Aorta (tissue), 5 donors: Measurements from ENCODE around the gene KIF18A. TPM values are rescaled to one million over a fixed set of nuclear protein-coding genes. Genes with fewer than 3 reads are reported as not detected.
A peak's percentile ranks its signal among the peaks of the same experiment; 100 is the strongest.

Experiments used
- ATAC-seq: fragments of 200-7000 bp; cut with Tn5 transposase; one replicate; pipeline ENCODE4 v1.9.1; 2022; ENCODE audit warnings: moderate library complexity; ENCODE audit not compliant: low FRiP score
- DNase-seq, 2 donors: peaks; one replicate each; pipeline ENCODE4 v3.0.0-alpha.2; 2020
- H3K27ac ChIP-seq, 2 donors: one replicate each; pipeline ENCODE4 v1.5.1; 2013; ENCODE audit warnings: low read length in 2 of 2, mild to moderate bottlenecking in 2 of 2, moderate library complexity in 2 of 2, control low read depth in 1 of 2, inconsistent platforms in 1 of 2, low read depth in 1 of 2
- H3K27me3 ChIP-seq, 2 donors: one replicate each; pipeline ENCODE4 v1.6.1; 2013; ENCODE audit warnings: control low read depth in 1 of 2, low read length in 1 of 2, mild to moderate bottlenecking in 1 of 2, moderate library complexity in 1 of 2; ENCODE audit not compliant: insufficient read depth in 2 of 2, control insufficient read depth in 1 of 2
- H3K36me3 ChIP-seq, 2 donors: one replicate each; pipeline ENCODE4 v1.6.1; 2013; ENCODE audit warnings: control low read depth in 1 of 2, low read length in 1 of 2, mild to moderate bottlenecking in 1 of 2; ENCODE audit not compliant: insufficient read depth in 2 of 2, control insufficient read depth in 1 of 2
- H3K4me1 ChIP-seq, 2 donors: one replicate each; pipeline ENCODE4 v1.6.1; 2013; ENCODE audit warnings: low read length in 2 of 2, control low read depth in 1 of 2, mild to moderate bottlenecking in 1 of 2, moderate library complexity in 1 of 2; ENCODE audit not compliant: insufficient read depth in 2 of 2, control insufficient read depth in 1 of 2
- H3K4me3 ChIP-seq, 2 donors: one replicate each; pipeline ENCODE4 v1.5.1; 2013; ENCODE audit warnings: low read length in 2 of 2, control low read depth in 1 of 2, mild to moderate bottlenecking in 1 of 2
- H3K9me3 ChIP-seq: one replicate; pipeline ENCODE4 v1.6.1; 2013; ENCODE audit warnings: mild to moderate bottlenecking, low read length; ENCODE audit not compliant: control insufficient read depth
- WGBS, 2 donors: extraction: QIAGEN DNeasy Blood & Tissue Kit; methylation state at CpG; one replicate each; pipeline ENCODE4 v1.1.7; 2013; 5-methylcytosine and 5-hydroxymethylcytosine counted together
- intact Hi-C, 2 donors: fragments of 100-400 bp; cut with DNase I; formaldehyde crosslinking; loops; one replicate each; pipeline versions ENCODE4 v1.14.2 to v1.15.0; 2022
- polyA plus RNA-seq, 2 donors: library from polyadenylated mRNA; stranded (reverse); fragments of 200-250 nt; gene quantifications; one replicate each; pipeline ENCODE4 v1.2.3, GENCODE V29; 2013
- total RNA-seq, 2 donors: library from RNA; stranded (reverse); fragmentation: NEBNext Ultra II Directional; extraction: Animal tissue kit (Norgen Biotek cat#: 25700); gene quantifications; one replicate each; pipeline ENCODE4 v1.2.1, GENCODE V29; 2021
- donor health status: healthy with polysubstance abuse.
- donor health status: Bipolar disorder and iron deficiency.
- donor health status: DM: no; HTN: no; CAD: no.
- donor health status: DM: no; HTN: no; CAD: no.
- donor health status: DM: yes; HTN: yes; CAD: no.

KIF18A gene
- total and polyA plus RNA-seq, 4 donors: 0.05 to 1.0 (median 0.74) TPM

- Histone ChIP-seq H3K4me1 (peaks cover 0 to 2% of the 10 kb centered on the region in 2 donors), H3K36me3 (no peaks in the 10 kb centered on the region), H3K27me3 (no peaks in the 10 kb centered on the region), H3K4me3 (peak overlapping the region; percentile 66 to 98), H3K9me3 (no peaks in the 10 kb centered on the region), H3K27ac (peak overlapping the region; percentile 71 to 73)
- intact Hi-C loops: loop anchor here in 1 of 2 donors (5.0 kb wide), 1 partner anchor 456 kb away; no protein-coding TSS in a partner anchor
- DNase-seq: no peak
- no peak for ATAC-seq
Observed at GRCh38 chr11:28110821-28111200, 2.9 kb upstream of the KIF18A start.

- Histone ChIP-seq H3K4me1 (peaks cover 0 to 2% of the 10 kb centered on the region in 2 donors), H3K4me3 (peak overlapping the region; percentile 66 to 98), H3K27me3 (no peaks in the 10 kb centered on the region), H3K9me3 (no peaks in the 10 kb centered on the region), H3K36me3 (no peaks in the 10 kb centered on the region), H3K27ac (peak overlapping the region; percentile 73 to 92)
- intact Hi-C loops: loop anchor here in 1 of 2 donors (5.0 kb wide), 1 partner anchor 457 kb away; no protein-coding TSS in a partner anchor
- DNase-seq: peak; percentile 83 to 89
- peak; percentile 70 for ATAC-seq
- WGBS, 2 donors: 0 to 1% methylated on average over 30 to 31 of the region's 31 CpGs
Observed at GRCh38 chr11:28110108-28110820, 2.3 kb upstream of the KIF18A start.

GRCh38 chr11:28108958-28109357 is 1.0 kb upstream of the KIF18A start:
- H3K4me1 ChIP-seq: peaks cover 0 to 2% of the 10 kb centered on the region in 2 donors
- no peak overlapping the region for H3K4me3 ChIP-seq
- 70 to 76% methylated on average over 3 of the region's 3 CpGs for WGBS, 2 donors
- no peaks in the 10 kb centered on the region for H3K27me3 ChIP-seq
- DNase-seq (no peak), ATAC-seq (no peak)
- H3K9me3 ChIP-seq: no peaks in the 10 kb centered on the region
- H3K36me3 ChIP-seq: no peaks in the 10 kb centered on the region
- H3K27ac ChIP-seq: no peak overlapping the region
- intact Hi-C loops: loop anchor here in 1 of 2 donors (10.0 kb wide), 1 partner anchor 414 kb away; no protein-coding TSS in a partner anchor

GRCh38 chr11:28107191-28107749 is 686 bp downstream of the KIF18A start:
- 1% methylated on average over 11 of the region's 11 CpGs for whole genome bisulfite sequencing, 2 donors
- H3K9me3 ChIP-seq: no peaks in the 10 kb centered on the region
- DNase-seq: no peak
- no peak for ATAC-seq
- H3K36me3 ChIP-seq: no peaks in the 10 kb centered on the region
- H3K4me1 ChIP-seq: peaks cover 0 to 2% of the 10 kb centered on the region in 2 donors
- H3K27me3 ChIP-seq: no peaks in the 10 kb centered on the region
- peak overlapping the region; percentile 51 to 59 for H3K4me3 ChIP-seq
- intact Hi-C loops: loop anchor here in 1 of 2 donors (10.0 kb wide), 1 partner anchor 412 kb away; no protein-coding TSS in a partner anchor
- peak overlapping the region in 1 of 2 donors; percentile 60 for H3K27ac ChIP-seq

- no peaks in the 10 kb centered on the region for H3K36me3 ChIP-seq
- no peak for DNase-seq
- no peaks in the 10 kb centered on the region for H3K27me3 ChIP-seq
- no peak for ATAC-seq
- 85 to 86% methylated on average over 14 of the region's 14 CpGs for WGBS, 2 donors
- intact Hi-C loops: loop anchor here in 1 of 2 donors (10.0 kb wide), 1 partner anchor 412 kb away; no protein-coding TSS in a partner anchor
- no peak overlapping the region for H3K27ac ChIP-seq
- H3K4me1 ChIP-seq: peaks cover 0 to 2% of the 10 kb centered on the region in 2 donors
- no peaks in the 10 kb centered on the region for H3K9me3 ChIP-seq
- no peak overlapping the region for H3K4me3 ChIP-seq
Observed at GRCh38 chr11:28106353-28107043, 1.5 kb downstream of the KIF18A start.

GRCh38 chr11:28105869-28106268 is 2.1 kb downstream of the KIF18A start:
- ATAC-seq (no peak), DNase-seq (no peak)
- Histone ChIP-seq H3K9me3 (no peaks in the 10 kb centered on the region), H3K27me3 (no peaks in the 10 kb centered on the region), H3K36me3 (no peaks in the 10 kb centered on the region), H3K27ac (no peak overlapping the region), H3K4me3 (no peak overlapping the region), H3K4me1 (peaks cover 0 to 2% of the 10 kb centered on the region in 2 donors)
- 86% methylated on average over 5 of the region's 5 CpGs for WGBS, 2 donors
- intact Hi-C loops: loop anchor here in 1 of 2 donors (10.0 kb wide), 1 partner anchor 411 kb away; no protein-coding TSS in a partner anchor

- H3K4me3 ChIP-seq: no peak overlapping the region
- H3K27ac ChIP-seq: no peak overlapping the region
- 87 to 89% methylated on average over 2 of the region's 2 CpGs for WGBS, 2 donors
- DNase-seq: no peak
- no peaks in the 10 kb centered on the region for H3K27me3 ChIP-seq
- no peak for ATAC-seq
- H3K4me1 ChIP-seq: peaks cover 0 to 2% of the 10 kb centered on the region in 2 donors
- intact Hi-C loops: loop anchor here in 1 of 2 donors (10.0 kb wide), 1 partner anchor 410 kb away; no protein-coding TSS in a partner anchor
- no peaks in the 10 kb centered on the region for H3K36me3 ChIP-seq
- no peaks in the 10 kb centered on the region for H3K9me3 ChIP-seq
Observed at GRCh38 chr11:28104984-28105383, 3.0 kb downstream of the KIF18A start.

- peaks cover 0 to 2% of the 10 kb centered on the region in 2 donors for H3K4me1 ChIP-seq
- no peak for DNase-seq
- no peak for ATAC-seq
- no peak overlapping the region for H3K27ac ChIP-seq
- no peaks in the 10 kb centered on the region for H3K9me3 ChIP-seq
- intact Hi-C loops: loop anchor here in 1 of 2 donors (10.0 kb wide), 1 partner anchor 410 kb away; no protein-coding TSS in a partner anchor
- H3K36me3 ChIP-seq: no peaks in the 10 kb centered on the region
- no peak overlapping the region for H3K4me3 ChIP-seq
- no peaks in the 10 kb centered on the region for H3K27me3 ChIP-seq
- 92 to 94% methylated on average over 1 of the region's 1 CpG for WGBS, 2 donors
Observed at GRCh38 chr11:28104425-28104824, 3.5 kb downstream of the KIF18A start.
